GM23248 (cell line): ENCODE data around the gene DENND1A. TPM values are rescaled to one million over a fixed set of nuclear protein-coding genes. Genes with fewer than 3 reads are reported as not detected.

Source experiments
- DNase-seq: peaks from one replicate; pipeline ENCODE4 v3.0.0-alpha.2; 2015
- H2AFZ ChIP-seq: fragments of 200-600 bp; sonication (generic); 2 replicates; pipeline ENCODE4 v1.6.1; 2016; ENCODE audit warnings: antibody characterized with exemption
- H3F3A ChIP-seq: fragments of 200-600 bp; sonication (generic); 2 replicates; pipeline ENCODE4 v1.6.1; 2016; ENCODE audit warnings: mild to moderate bottlenecking, antibody characterized with exemption, mixed run types; ENCODE audit not compliant: insufficient read depth
- H3K27ac ChIP-seq: fragments of 200-600 bp; sonication (generic); 2 replicates; pipeline ENCODE4 v1.5.1; 2016; ENCODE audit warnings: mild to moderate bottlenecking
- H3K27me3 ChIP-seq: fragments of 200-600 bp; sonication (generic); replicated peaks from 2 replicates; pipeline ENCODE4 v1.6.1; 2016; ENCODE audit warnings: mild to moderate bottlenecking; ENCODE audit not compliant: insufficient read depth
- H3K36me3 ChIP-seq: fragments of 200-600 bp; sonication (generic); 2 replicates; pipeline ENCODE4 v1.6.1; 2016; ENCODE audit warnings: low read depth, mild to moderate bottlenecking
- H3K4me1 ChIP-seq: fragments of 200-600 bp; sonication (generic); 2 replicates; pipeline ENCODE4 v1.6.1; 2016; ENCODE audit warnings: mild to moderate bottlenecking; ENCODE audit not compliant: insufficient read depth
- H3K4me2 ChIP-seq: fragments of 200-600 bp; sonication (generic); one replicate; pipeline ENCODE4 v1.6.1; 2016; ENCODE audit warnings: mild to moderate bottlenecking; ENCODE audit not compliant: unreplicated experiment
- H3K4me3 ChIP-seq: fragments of 200-600 bp; sonication (generic); 2 replicates; pipeline ENCODE4 v1.5.1; 2016; ENCODE audit warnings: mild to moderate bottlenecking
- H3K79me2 ChIP-seq: fragments of 200-600 bp; sonication (generic); 2 replicates; pipeline ENCODE4 v1.6.1; 2016; ENCODE audit warnings: mild to moderate bottlenecking; ENCODE audit not compliant: insufficient read depth
- H3K9ac ChIP-seq: fragments of 200-600 bp; sonication (generic); 2 replicates; pipeline ENCODE4 v1.6.1; 2016; ENCODE audit warnings: mild to moderate bottlenecking
- H3K9me2 ChIP-seq: fragments of 200-600 bp; sonication (generic); 2 replicates; pipeline ENCODE4 v1.6.1; 2016; ENCODE audit warnings: mixed run types, mild to moderate bottlenecking, moderate library complexity; ENCODE audit not compliant: insufficient read depth
- H3K9me3 ChIP-seq: fragments of 200-600 bp; sonication (generic); one replicate; pipeline ENCODE4 v1.6.1; 2017; ENCODE audit warnings: low read depth
- H4K20me1 ChIP-seq: fragments of 200-600 bp; sonication (generic); 2 replicates; pipeline ENCODE4 v1.6.0; 2016; ENCODE audit not compliant: insufficient read depth
- EZH2 ChIP-seq: fragments of 200-600 bp; sonication (generic); IDR thresholded peaks from 2 replicates; pipeline ENCODE4 v1.6.1; 2018; ENCODE audit warnings: antibody characterized with exemption, mild to moderate bottlenecking; ENCODE audit not compliant: insufficient read depth, poor library complexity, severe bottlenecking
- EZH2phosphoT487 ChIP-seq: fragments of 200-600 bp; sonication (generic); IDR thresholded peaks from 2 replicates; pipeline ENCODE4 v1.6.1; 2018; ENCODE audit warnings: antibody characterized with exemption, moderate library complexity, mild to moderate bottlenecking, low read depth; ENCODE audit not compliant: insufficient read depth
- WGBS, 2 experiments: methylation state at CpG; one replicate each; pipeline ENCODE4 v1.1.6; 2015 to 2017; ENCODE audit warnings: low lambda C conversion rate in 2 of 2, low coverage in 1 of 2; ENCODE audit errors: missing lambda C conversion rate in 2 of 2; 5-methylcytosine and 5-hydroxymethylcytosine counted together
- in situ Hi-C: fragments of 300-500 bp; cut with MboI; formaldehyde crosslinking; loops from 2 replicates; pipeline ENCODE4 v1.15.0; 2020
- polyA plus RNA-seq: library from polyadenylated mRNA; unstranded; fragments of >200 nt; fragmentation: Nextera tagmentation; extraction: Ambion mirVana; gene quantifications from 2 replicates; pipeline ENCODE4 v1.2.1, GENCODE V29; 2016
- total RNA-seq: library from RNA; depleted of rRNA; stranded (reverse); fragments of >200 nt; shearing (Covaris generic); gene quantifications from 2 replicates; pipeline ENCODE4 v1.2.3, GENCODE V29; 2014

DENND1A gene
- total and polyA plus RNA-seq, 2 experiments from 2014 or later, result 13.2 to 16.4 TPM

GRCh38 chr9:123414936-123415930 lies 514.7 kb downstream of the DENND1A start:
- H3K36me3 ChIP-seq, result no peaks in the 10 kb centered on the region
- no peak overlapping the region for H3K4me3 ChIP-seq
- no peak overlapping the region for H2AFZ ChIP-seq
- no peaks in the 10 kb centered on the region for H3K9me3 ChIP-seq
- no peaks in the 10 kb centered on the region for H4K20me1 ChIP-seq
- H3K4me2 ChIP-seq, result no peak overlapping the region
- no peaks in the 10 kb centered on the region for H3K27me3 ChIP-seq
- TF ChIP-seq EZH2phosphoT487 (no peak), EZH2 (no peak)
- H3K9ac ChIP-seq, result no peak overlapping the region
- no peaks in the 10 kb centered on the region for H3K4me1 ChIP-seq
- no peaks in the 10 kb centered on the region for H3K9me2 ChIP-seq
- WGBS, 2 experiments, result 58 to 59% methylated on average over 23 of the region's 23 CpGs
- no peaks in the 10 kb centered on the region for H3K79me2 ChIP-seq
- in situ Hi-C loops, result no loop called here
- H3F3A ChIP-seq, result no peaks in the 10 kb centered on the region
- DNase-seq, result peak; percentile 48
- H3K27ac ChIP-seq, result no peak overlapping the region

GRCh38 chr9:123414204-123414603 lies 515.7 kb downstream of the DENND1A start:
- Histone ChIP-seq H4K20me1 (no peaks in the 10 kb centered on the region), H2AFZ (no peak overlapping the region), H3K27me3 (no peaks in the 10 kb centered on the region), H3K9me2 (no peaks in the 10 kb centered on the region), H3K9me3 (no peaks in the 10 kb centered on the region), H3K9ac (no peak overlapping the region), H3K36me3 (no peaks in the 10 kb centered on the region), H3K27ac (no peak overlapping the region), H3K79me2 (no peaks in the 10 kb centered on the region), H3K4me1 (no peaks in the 10 kb centered on the region), H3K4me3 (no peak overlapping the region), H3F3A (no peaks in the 10 kb centered on the region), H3K4me2 (no peak overlapping the region)
- in situ Hi-C loops, result no loop called here
- TF ChIP-seq EZH2phosphoT487 (no peak), EZH2 (no peak)
- no peak for DNase-seq
- 79 to 83% methylated on average over 7 of the region's 7 CpGs for WGBS, 2 experiments

DNA sequence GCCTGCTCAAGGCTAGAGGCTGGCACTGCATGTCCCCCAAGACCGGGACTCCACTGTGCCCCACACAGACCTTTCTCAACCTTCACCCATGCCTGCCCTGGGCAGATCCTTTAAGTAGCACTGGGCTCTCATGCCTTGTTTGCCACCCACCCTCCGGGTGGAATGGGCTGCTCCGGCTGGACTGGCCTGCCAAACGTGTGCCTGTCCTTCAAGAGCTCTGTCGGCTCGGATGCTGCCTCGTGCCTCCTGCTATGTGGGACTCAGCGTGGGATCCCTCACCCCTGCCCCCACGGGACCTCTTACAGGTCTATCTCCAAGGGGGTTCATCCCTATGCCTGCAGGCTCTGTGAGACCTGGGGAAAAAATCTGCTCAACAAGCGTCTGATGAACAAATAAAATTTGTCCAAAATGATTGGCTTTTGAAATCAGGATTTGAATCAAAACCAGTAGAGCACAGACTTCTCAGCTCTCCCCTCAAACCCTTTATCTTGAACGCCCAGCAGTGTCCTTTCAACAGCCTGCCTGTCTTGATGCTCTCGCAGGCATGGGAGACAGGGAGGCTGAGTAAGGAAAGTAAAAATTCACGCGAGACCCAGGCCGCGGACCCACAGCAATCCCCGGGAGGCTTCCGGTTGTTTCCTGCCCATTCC lies 517.6 kb downstream of the DENND1A start:
- Histone ChIP-seq H3K4me3 (no peak overlapping the region), H3K9ac (no peak overlapping the region), H2AFZ (no peak overlapping the region), H4K20me1 (no peaks in the 10 kb centered on the region), H3K4me1 (no peaks in the 10 kb centered on the region), H3K4me2 (no peak overlapping the region), H3K36me3 (no peaks in the 10 kb centered on the region), H3K79me2 (no peaks in the 10 kb centered on the region), H3K9me2 (no peaks in the 10 kb centered on the region), H3K27me3 (no peaks in the 10 kb centered on the region), H3K27ac (no peak overlapping the region), H3F3A (no peaks in the 10 kb centered on the region), H3K9me3 (no peaks in the 10 kb centered on the region)
- no peak for TF ChIP-seq EZH2phosphoT487
- TF ChIP-seq EZH2, result no peak
- DNase-seq, result no peak
- 90 to 91% methylated on average over 18 of the region's 18 CpGs for WGBS, 2 experiments
- in situ Hi-C loops, result no loop called here

DNA sequence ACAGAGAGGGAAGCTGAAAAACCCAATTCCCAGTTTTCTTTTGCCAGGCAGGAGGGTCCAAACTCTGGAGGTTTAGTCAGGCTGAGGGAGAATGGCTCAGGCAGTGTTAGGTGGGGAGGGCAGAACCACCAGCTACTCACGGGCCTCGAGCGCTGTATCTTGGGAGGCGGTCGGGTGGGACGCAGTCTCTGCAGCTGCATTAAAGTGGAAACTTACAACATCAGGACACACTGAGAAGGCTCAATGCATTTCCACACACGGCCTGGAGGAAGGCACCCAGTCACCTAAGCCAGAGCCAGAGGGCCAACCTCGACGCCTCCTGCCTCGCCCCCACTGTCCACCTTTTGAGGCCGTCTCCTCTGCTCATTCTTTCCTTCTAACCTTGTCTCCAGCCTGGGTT lies 518.3 kb downstream of the DENND1A start:
- DNase-seq, result no peak
- no peak overlapping the region for H3K4me3 ChIP-seq
- no peaks in the 10 kb centered on the region for H4K20me1 ChIP-seq
- H3K79me2 ChIP-seq, result no peaks in the 10 kb centered on the region
- H3K9me2 ChIP-seq, result no peaks in the 10 kb centered on the region
- no peaks in the 10 kb centered on the region for H3F3A ChIP-seq
- no peaks in the 10 kb centered on the region for H3K4me1 ChIP-seq
- WGBS, 2 experiments, result 94 to 96% methylated on average over 11 of the region's 11 CpGs
- no peak overlapping the region for H3K27ac ChIP-seq
- no peak overlapping the region for H3K9ac ChIP-seq
- in situ Hi-C loops, result no loop called here
- no peaks in the 10 kb centered on the region for H3K9me3 ChIP-seq
- TF ChIP-seq EZH2, result no peak
- no peak for TF ChIP-seq EZH2phosphoT487
- H3K4me2 ChIP-seq, result no peak overlapping the region
- H3K36me3 ChIP-seq, result no peaks in the 10 kb centered on the region
- H3K27me3 ChIP-seq, result no peaks in the 10 kb centered on the region
- H2AFZ ChIP-seq, result no peak overlapping the region
